CD4-positive, alpha-beta T cell treated with Interferon alpha-2 for 1 hour (primary cell): ENCODE data around the gene GPD1L.
"Not testable (repeated sequence)": the region's sequence is repeated elsewhere in the genome, so short reads cannot be mapped to it uniquely, and the experiment has no call there.

Experiments
- DNase-seq, 2 donors: peaks; one replicate each; pipeline ENCODE4 v3.0.0-alpha.2; 2020 to 2022

The GPD1L gene

GRCh38 chr3:32186097-32186496, 79.7 kb downstream of the GPD1L start:
- DNase-seq = no peak

- DNase-seq = no peak
Measured at GRCh38 chr3:32186876-32187275, 80.5 kb downstream of the GPD1L start.

GRCh38 chr3:32189693-32190092, 83.3 kb downstream of the GPD1L start:
- DNase-seq = no peak

GRCh38 chr3:32190556-32190955, 84.1 kb downstream of the GPD1L start:
- not testable (repeated sequence) for DNase-seq

- DNase-seq = no peak
Measured at GRCh38 chr3:32193101-32193500, 86.7 kb downstream of the GPD1L start.

DNA sequence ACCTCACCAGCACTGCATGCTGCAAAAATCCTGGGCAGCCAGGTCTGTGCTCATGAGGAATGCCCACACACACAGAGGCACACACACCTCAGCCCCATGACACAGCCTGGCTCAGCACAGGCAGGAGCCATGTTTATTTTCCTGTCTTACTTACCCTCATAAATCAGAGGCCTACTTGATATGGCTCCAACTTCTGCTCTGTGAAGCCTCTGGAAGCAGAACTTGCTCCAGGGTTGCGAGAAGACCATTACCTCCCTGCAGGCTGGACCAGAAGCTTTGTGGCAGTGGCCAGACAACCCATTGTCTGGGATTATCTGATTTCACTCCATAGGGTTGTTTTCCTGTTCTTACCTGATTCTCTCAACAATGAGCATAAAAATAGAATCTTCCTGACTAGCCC, 88.2 kb downstream of the GPD1L start:
- DNase-seq = no peak

GRCh38 chr3:32195995-32196540, 89.6 kb downstream of the GPD1L start:
- no peak for DNase-seq

- DNase-seq = no peak
Measured at GRCh38 chr3:32197991-32198390, 91.6 kb downstream of the GPD1L start.

GRCh38 chr3:32198714-32199113, 92.3 kb downstream of the GPD1L start:
- DNase-seq = no peak

GRCh38 chr3:32200490-32200889, 94.1 kb downstream of the GPD1L start:
- DNase-seq = no peak

- DNase-seq = no peak
Measured at GRCh38 chr3:32200992-32201758, 94.8 kb downstream of the GPD1L start.

- no peak for DNase-seq
Measured at GRCh38 chr3:32202496-32202895, 96.1 kb downstream of the GPD1L start.

- no peak for DNase-seq
Measured at GRCh38 chr3:32203854-32204253, 97.4 kb downstream of the GPD1L start.

GRCh38 chr3:32208447-32208846, 102.0 kb downstream of the GPD1L start:
- no peak for DNase-seq

DNA sequence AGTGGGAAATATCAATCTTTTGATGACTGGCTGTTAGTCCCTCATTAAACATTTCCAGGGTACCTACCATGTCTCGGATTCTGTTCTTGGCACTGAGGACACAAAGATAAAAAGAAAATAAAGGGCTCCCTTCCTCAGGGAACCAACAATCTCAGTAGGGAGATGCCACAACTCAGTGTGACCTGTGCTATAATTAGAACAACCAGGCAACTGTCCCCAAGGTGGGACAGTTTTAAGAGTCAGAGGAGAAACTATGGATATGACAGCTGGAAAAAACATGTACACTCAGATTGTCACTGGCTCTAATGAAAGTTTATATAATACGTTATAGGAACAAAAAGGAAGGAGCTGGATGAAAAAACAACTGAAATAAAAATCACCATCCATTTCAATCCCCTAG, 108.8 kb downstream of the GPD1L start:
- no peak for DNase-seq

DNA sequence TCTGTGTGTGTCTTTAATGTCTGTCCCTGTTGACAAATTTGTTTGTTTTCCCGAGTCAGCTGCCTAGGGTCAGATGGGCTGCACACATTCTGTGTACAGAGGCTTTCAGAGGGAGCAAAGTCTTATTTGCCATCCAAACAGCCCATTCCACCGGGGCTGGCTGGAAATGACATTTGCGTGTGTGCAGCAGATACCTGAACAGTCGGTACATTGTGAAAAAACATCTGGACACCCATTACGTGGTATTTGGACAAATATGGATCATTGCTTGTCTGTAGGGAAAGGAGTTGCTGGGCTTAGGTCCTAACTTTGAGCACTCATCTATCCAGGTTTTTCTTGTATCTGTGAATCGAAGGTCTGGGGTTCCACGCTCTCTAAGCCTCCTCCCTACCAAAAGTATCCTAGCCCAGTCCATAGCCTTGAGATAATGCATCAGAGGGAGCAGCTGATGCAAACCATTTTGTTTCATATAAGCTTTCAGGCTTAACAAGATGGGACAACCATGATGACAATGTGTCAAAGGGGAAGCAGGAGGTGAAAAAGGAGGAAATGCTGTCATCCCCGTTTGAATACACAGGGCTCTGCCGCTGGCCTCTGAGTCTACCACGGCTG, 109.9 kb downstream of the GPD1L start:
- DNase-seq = no peak

- DNase-seq = no peak
Measured at GRCh38 chr3:32217339-32217738, 110.9 kb downstream of the GPD1L start.
